Right lobe of liver (tissue), 4 donors: ENCODE data around the gene NFASC.

Experiments used
- CTCF ChIP-seq, 4 donors: fragments of 200-600 bp in 3 of 4; fragments of 450-650 bp in 1 of 4; IDR thresholded peaks; one replicate each; pipeline versions ENCODE4 v1.5.1 to v1.8.0; 2016 to 2022; ENCODE audit warnings: antibody characterized with exemption in 4 of 4, mild to moderate bottlenecking in 2 of 4
- POLR2A ChIP-seq: fragments of 450-650 bp; IDR thresholded peaks from one replicate; pipeline ENCODE4 v1.6.1; 2017; ENCODE audit warnings: antibody characterized with exemption, mild to moderate bottlenecking
- donor health status: DM: no; HTN: no; CAD: no.
- donor health status: DM: no; HTN: no; CAD: no.
- donor health status: DM: no; HTN: yes; CAD: no.

DNA sequence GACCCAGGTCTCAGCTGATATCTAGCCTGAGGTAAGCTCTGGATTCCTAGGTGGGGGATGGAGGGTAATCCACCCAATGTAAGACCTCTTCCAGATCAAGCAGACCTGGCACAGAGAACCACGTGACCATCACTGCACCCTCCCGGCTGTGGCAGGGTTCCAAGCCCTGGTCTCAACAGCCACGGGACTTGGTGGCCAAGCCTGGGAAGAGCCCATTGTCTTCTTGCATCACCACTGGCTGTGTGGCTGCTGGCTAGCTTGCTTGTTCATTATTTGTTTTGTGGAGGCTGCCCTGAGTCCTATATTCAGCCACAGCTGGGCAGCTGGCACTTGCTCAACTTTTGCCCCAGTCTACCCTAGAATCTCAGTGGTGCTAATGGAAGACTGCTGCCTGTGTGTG lies 24.1 kb upstream of the NFASC start:
- TF ChIP-seq POLR2A = no peak
- TF ChIP-seq CTCF (IDR thresholded peaks at IDR 0.05) = no peak
